Muscle layer of colon (tissue), 2 donors: Measurements from ENCODE around the gene ACOT8.

Experiments
- H3K27ac ChIP-seq: one replicate; pipeline ENCODE4 v1.7.0; 2013; ENCODE audit warnings: low read depth, mild to moderate bottlenecking, low read length, moderate library complexity
- H3K27me3 ChIP-seq, 2 donors: one replicate each; pipeline ENCODE4 v1.7.0; 2013; ENCODE audit warnings: low read length in 2 of 2, mild to moderate bottlenecking in 2 of 2; ENCODE audit not compliant: insufficient read depth in 2 of 2, control insufficient read depth in 1 of 2
- H3K36me3 ChIP-seq: one replicate; pipeline ENCODE4 v1.7.0; 2013; ENCODE audit warnings: mild to moderate bottlenecking, low read length; ENCODE audit not compliant: insufficient read depth
- H3K4me1 ChIP-seq: one replicate; pipeline ENCODE4 v1.7.0; 2013; ENCODE audit warnings: mild to moderate bottlenecking, low read length; ENCODE audit not compliant: insufficient read depth
- H3K4me3 ChIP-seq, 2 donors: one replicate each; pipeline ENCODE4 v1.7.0; 2013; ENCODE audit warnings: low read length in 2 of 2, low read depth in 1 of 2, mild to moderate bottlenecking in 1 of 2, moderate library complexity in 1 of 2
- H3K9ac ChIP-seq: one replicate; pipeline ENCODE4 v1.7.0; 2013; ENCODE audit warnings: low read length
- H3K9me3 ChIP-seq: one replicate; pipeline ENCODE4 v1.7.0; 2013; ENCODE audit warnings: mild to moderate bottlenecking, low read length
- donor health status: abdominal sarcoma.
- donor health status: Adenocarcinoma of cecum.

The ACOT8 gene

GRCh38 chr20:45819466-45819865 lies 37.7 kb downstream of the ACOT8 start:
- Histone ChIP-seq H3K9ac (no peak overlapping the region), H3K36me3 (no peaks in the 10 kb centered on the region), H3K4me3 (no peak overlapping the region), H3K9me3 (no peaks in the 10 kb centered on the region), H3K27ac (no peak overlapping the region), H3K27me3 (peaks cover 0 to 15% of the 10 kb centered on the region in 2 donors), H3K4me1 (peaks cover 6% of the 10 kb centered on the region)

GRCh38 chr20:45818239-45818638 lies 39.0 kb downstream of the ACOT8 start:
- no peaks in the 10 kb centered on the region for H3K36me3 ChIP-seq
- no peak overlapping the region for H3K9ac ChIP-seq
- no peak overlapping the region for H3K4me3 ChIP-seq
- H3K27ac ChIP-seq = no peak overlapping the region
- no peaks in the 10 kb centered on the region for H3K9me3 ChIP-seq
- peaks cover 7% of the 10 kb centered on the region for H3K4me1 ChIP-seq
- H3K27me3 ChIP-seq = peaks cover 0 to 8% of the 10 kb centered on the region in 2 donors

- no peak overlapping the region for H3K27ac ChIP-seq
- no peak overlapping the region for H3K9ac ChIP-seq
- H3K9me3 ChIP-seq = no peaks in the 10 kb centered on the region
- no peak overlapping the region for H3K4me3 ChIP-seq
- peaks cover 13% of the 10 kb centered on the region for H3K4me1 ChIP-seq
- H3K27me3 ChIP-seq = peaks cover 0 to 2% of the 10 kb centered on the region in 2 donors
- no peaks in the 10 kb centered on the region for H3K36me3 ChIP-seq
Observed at GRCh38 chr20:45817376-45818194, 39.6 kb downstream of the ACOT8 start.

GRCh38 chr20:45816951-45817350 lies 40.2 kb downstream of the ACOT8 start:
- no peak overlapping the region for H3K27ac ChIP-seq
- no peaks in the 10 kb centered on the region for H3K9me3 ChIP-seq
- H3K4me1 ChIP-seq = peaks cover 14% of the 10 kb centered on the region
- no peaks in the 10 kb centered on the region for H3K36me3 ChIP-seq
- no peak overlapping the region for H3K9ac ChIP-seq
- no peak overlapping the region for H3K4me3 ChIP-seq
- no peaks in the 10 kb centered on the region for H3K27me3 ChIP-seq

GRCh38 chr20:45814314-45814713 lies 42.9 kb downstream of the ACOT8 start:
- H3K4me3 ChIP-seq = no peak overlapping the region
- H3K36me3 ChIP-seq = peaks cover 22% of the 10 kb centered on the region
- no peak overlapping the region for H3K27ac ChIP-seq
- peaks cover 14% of the 10 kb centered on the region for H3K4me1 ChIP-seq
- H3K27me3 ChIP-seq = no peaks in the 10 kb centered on the region
- no peak overlapping the region for H3K9ac ChIP-seq
- no peaks in the 10 kb centered on the region for H3K9me3 ChIP-seq

- peaks cover 14% of the 10 kb centered on the region for H3K4me1 ChIP-seq
- H3K4me3 ChIP-seq = no peak overlapping the region
- no peak overlapping the region for H3K9ac ChIP-seq
- peaks cover 31% of the 10 kb centered on the region for H3K36me3 ChIP-seq
- H3K27ac ChIP-seq = no peak overlapping the region
- H3K9me3 ChIP-seq = no peaks in the 10 kb centered on the region
- H3K27me3 ChIP-seq = no peaks in the 10 kb centered on the region
Observed at GRCh38 chr20:45813489-45813888, 43.7 kb downstream of the ACOT8 start.

GRCh38 chr20:45813006-45813340 lies 44.2 kb downstream of the ACOT8 start:
- Histone ChIP-seq H3K4me3 (peak overlapping the region; percentile 17 to 50), H3K27me3 (no peaks in the 10 kb centered on the region), H3K9ac (no peak overlapping the region), H3K9me3 (no peaks in the 10 kb centered on the region), H3K4me1 (peaks cover 14% of the 10 kb centered on the region), H3K27ac (no peak overlapping the region), H3K36me3 (peaks cover 31% of the 10 kb centered on the region)

GRCh38 chr20:45812157-45813005 lies 44.8 kb downstream of the ACOT8 start, which contains the start of gene UBE2C:
TSS of gene UBE2C (plus strand) at chr20:45812644. CDS start at chr20:45812696, 52 bp downstream.
- Histone ChIP-seq H3K9ac (peak within 1 kb of the TSS; percentile 57), H3K27me3 (no peaks in the 10 kb centered on the region), H3K4me1 (peaks cover 8% of the 10 kb centered on the region), H3K4me3 (peak within 1 kb of the TSS; percentile 30 to 75), H3K27ac (peak within 1 kb of the TSS; percentile 64), H3K9me3 (no peaks in the 10 kb centered on the region), H3K36me3 (peaks cover 31% of the 10 kb centered on the region)

- Histone ChIP-seq H3K27me3 (no peaks in the 10 kb centered on the region), H3K9ac (no peak overlapping the region), H3K36me3 (peaks cover 46% of the 10 kb centered on the region), H3K27ac (no peak overlapping the region), H3K4me3 (no peak overlapping the region), H3K4me1 (peaks cover 8% of the 10 kb centered on the region), H3K9me3 (no peaks in the 10 kb centered on the region)
Observed at GRCh38 chr20:45810191-45810970, 46.8 kb downstream of the ACOT8 start.

GRCh38 chr20:45801851-45802250 lies 55.3 kb downstream of the ACOT8 start:
- Histone ChIP-seq H3K4me1 (peaks cover 6% of the 10 kb centered on the region), H3K4me3 (no peak overlapping the region), H3K9ac (no peak overlapping the region), H3K27ac (no peak overlapping the region), H3K36me3 (peaks cover 66% of the 10 kb centered on the region), H3K27me3 (no peaks in the 10 kb centered on the region), H3K9me3 (no peaks in the 10 kb centered on the region)
